Endothelial cell of umbilical vein (primary cell): ENCODE data around the gene MTF1. TPM values are rescaled to one million over a fixed set of nuclear protein-coding genes. Genes with fewer than 3 reads are reported as not detected.

Experiments used
- BruUV-seq: library from RNA; stranded (reverse); fragments of 400-500 nt; replicated peaks from 2 replicates; lab custom pipeline; 2021; lab: Mats Ljungman, UMichigan
- CTCF ChIA-PET: fragments of 300-600, 350-600 bp; sonication (Branson Sonifier 250); formaldehyde crosslinking; loops from one replicate; lab custom pipeline; 2021; ENCODE audit warnings: antibody characterized with exemption, inconsistent platforms; lab: Charles Lee
- POLR2A ChIA-PET: fragments of 300-600, 350-600 bp; sonication (Branson Sonifier 250); formaldehyde crosslinking; loops from one replicate; lab custom pipeline; 2021; ENCODE audit warnings: antibody characterized with exemption, inconsistent platforms; lab: Charles Lee
- DNase-seq: peaks from one replicate; pipeline ENCODE4 v3.0.0-alpha.2; 2011; ENCODE audit warnings: low read depth, low spot score
- FAIRE-seq: peaks from 2 replicates; lab custom pipeline; 2011; peaks lifted over from hg19 to GRCh38; lab: Jason Lieb, UNC
- H2AFZ ChIP-seq: 2 replicates; pipeline ENCODE4 v1.6.0; 2012; ENCODE audit warnings: low read depth, low read length, control low read depth, inconsistent platforms
- H3K27ac ChIP-seq: 2 replicates; pipeline ENCODE4 v1.5.1; 2011; ENCODE audit warnings: low read depth, mild to moderate bottlenecking, control low read depth, low read length, moderate library complexity; ENCODE audit not compliant: insufficient read depth
- H3K27me3 ChIP-seq, 2 experiments: 2 replicates each; pipeline versions ENCODE4 v1.6.0 to v1.6.1; 2011; ENCODE audit warnings: low read length in 2 of 2, mixed read lengths in 1 of 2; ENCODE audit not compliant: control insufficient read depth in 2 of 2, insufficient read depth in 2 of 2
- H3K36me3 ChIP-seq, 2 experiments: 2 replicates in 1 of 2; 3 replicates in 1 of 2; pipeline ENCODE4 v1.5.1; 2011; ENCODE audit warnings: low read length in 2 of 2, mild to moderate bottlenecking in 1 of 2, moderate library complexity in 1 of 2; ENCODE audit not compliant: control insufficient read depth in 2 of 2, insufficient read depth in 2 of 2; ENCODE audit errors: extremely low read depth in 1 of 2
- H3K4me1 ChIP-seq: 3 replicates; pipeline ENCODE4 v1.5.1; 2011; ENCODE audit warnings: mild to moderate bottlenecking, low read length; ENCODE audit not compliant: control insufficient read depth, insufficient read depth; ENCODE audit errors: extremely low read depth
- H3K4me2 ChIP-seq: 2 replicates; pipeline ENCODE4 v1.6.1; 2011; ENCODE audit warnings: low read length, control low read depth, mixed read lengths; ENCODE audit not compliant: insufficient read depth
- H3K4me3 ChIP-seq, 3 experiments: fragments of 200-600 bp in 1 of 3; sonication (generic), shearing (Covaris generic) in 1 of 3; replicated peaks in 1 of 3; 2 replicates each; pipeline ENCODE4 v1.5.1; 2011 to 2016; ENCODE audit warnings: control low read depth in 3 of 3, low read length in 3 of 3, mild to moderate bottlenecking in 2 of 3, inconsistent platforms in 1 of 3, low read depth in 1 of 3, moderate library complexity in 1 of 3; ENCODE audit not compliant: insufficient read depth in 1 of 3
- H3K79me2 ChIP-seq: 2 replicates; pipeline ENCODE4 v1.6.0; 2012; ENCODE audit warnings: low read length, inconsistent platforms; ENCODE audit not compliant: control insufficient read depth, insufficient read depth
- H3K9ac ChIP-seq: replicated peaks from 2 replicates; pipeline ENCODE3; 2011; ENCODE audit warnings: low read length, control low read depth; ENCODE audit not compliant: insufficient read depth; ENCODE audit errors: extremely low read depth
- H3K9me1 ChIP-seq: replicated peaks from 3 replicates; pipeline ENCODE4 v1.6.0; 2011; ENCODE audit warnings: mild to moderate bottlenecking, low read length; ENCODE audit not compliant: control insufficient read depth, insufficient read depth; ENCODE audit errors: extremely low read depth
- H3K9me3 ChIP-seq: replicated peaks from 2 replicates; pipeline ENCODE4 v1.5.1; 2012; ENCODE audit warnings: low read length, inconsistent platforms; ENCODE audit not compliant: control insufficient read depth, insufficient read depth
- H4K20me1 ChIP-seq: replicated peaks from 2 replicates; pipeline ENCODE3; 2011; ENCODE audit warnings: mild to moderate bottlenecking, low read length; ENCODE audit not compliant: control insufficient read depth, insufficient read depth; ENCODE audit errors: extremely low read depth
- CTCF ChIP-seq, 2 donors: IDR thresholded peaks; 1 replicate in 1 of 2; 2 replicates in 1 of 2; pipeline ENCODE4 v1.5.1; 2011; ENCODE audit warnings: low read length in 2 of 2, mild to moderate bottlenecking in 2 of 2, moderate library complexity in 2 of 2, control low read depth in 1 of 2, inconsistent platforms in 1 of 2, low read depth in 1 of 2; ENCODE audit not compliant: insufficient read depth in 1 of 2; ENCODE audit errors: extremely low read depth in 1 of 2
- JUN ChIP-seq: IDR thresholded peaks from 2 replicates; pipeline ENCODE4 v1.6.1; 2011; ENCODE audit warnings: borderline replicate concordance, low read depth; ENCODE audit not compliant: insufficient read length, insufficient read depth
- MAX ChIP-seq: IDR thresholded peaks from 2 replicates; pipeline ENCODE4 v1.6.1; 2011; ENCODE audit not compliant: insufficient read depth, insufficient read length
- MYC ChIP-seq: IDR thresholded peaks from one replicate; pipeline ENCODE4 v1.6.1; 2011; ENCODE audit warnings: mild to moderate bottlenecking, low read depth, low read length
- POLR2A ChIP-seq: IDR thresholded peaks from 2 replicates; pipeline ENCODE4 v1.6.1; 2012; ENCODE audit warnings: low read depth, mild to moderate bottlenecking, control low read depth, low read length
- POLR2AphosphoS5 ChIP-seq: IDR thresholded peaks from 2 replicates; pipeline ENCODE4 v1.6.1; 2012; ENCODE audit warnings: low read depth, mild to moderate bottlenecking, control low read depth, low read length, moderate library complexity; ENCODE audit not compliant: insufficient read depth
- dilution Hi-C: fragments of 300-500 bp; cut with MboI; formaldehyde crosslinking; loops from one replicate; pipeline ENCODE4 v1.15.0; 2019; ENCODE audit warnings: low sequenced_read_pairs; ENCODE audit not compliant: extremely low pct_ligation_motif_present
- intact Hi-C: fragments of 100-400 bp; cut with micrococcal nuclease; formaldehyde crosslinking; loops from one replicate; pipeline ENCODE4 v1.10.0; 2022
- polyA plus RNA-seq, 4 experiments: library from polyadenylated mRNA; depleted of rRNA in 3 of 4; stranded (reverse) in 3 of 4; unstranded in 1 of 4; fragments of >200 nt; gene quantifications; 2 replicates each; pipeline versions ENCODE4 v1.2.1 to v1.2.3, GENCODE V29; 2011 to 2012; ENCODE audit warnings: missing spikeins in 1 of 4
- total RNA-seq: library from RNA; stranded (reverse); gene quantifications from 2 replicates; pipeline ENCODE4 v1.2.3, GENCODE V29; 2021

Gene MTF1
- total and polyA plus RNA-seq, 2 donors (not counting 3 experiments of a cell fraction or from before 2014, with no cell fraction given): 4.9 to 18.5 TPM

GRCh38 chr1:37813529-37814145 lies 45.8 kb downstream of the MTF1 start:
- no TSS peak for BruUV-seq
- dilution Hi-C loops: no loop called here
- H3K27me3 ChIP-seq: no peaks in the 10 kb centered on the region
- DNase-seq (no peak), FAIRE-seq (no peak)
- CTCF ChIA-PET: no interaction called here
- no peak overlapping the region for H3K4me3 ChIP-seq
- POLR2A ChIA-PET: no interaction called here
- H3K9ac ChIP-seq: no peak overlapping the region
- peaks cover 5% of the 10 kb centered on the region for H3K4me1 ChIP-seq
- H3K27ac ChIP-seq: no peak overlapping the region
- H4K20me1 ChIP-seq: no peaks in the 10 kb centered on the region
- TF ChIP-seq MYC (no peak), JUN (no peak), CTCF (IDR thresholded peaks at IDR 0.05; ENCODE audit: extremely low read depth in 1 of 2, insufficient read depth in 1 of 2, low read depth in 1 of 2, low read length in 2 of 2) (no peak)
- intact Hi-C loops: no loop called here
- H3K4me2 ChIP-seq: no peak overlapping the region
- no peaks in the 10 kb centered on the region for H3K9me1 ChIP-seq
- no peaks in the 10 kb centered on the region for H3K9me3 ChIP-seq
- H3K36me3 ChIP-seq: peaks cover 0 to 17% of the 10 kb centered on the region in 2 experiments
- H3K79me2 ChIP-seq: peaks cover 3% of the 10 kb centered on the region
- H2AFZ ChIP-seq: no peak overlapping the region

GRCh38 chr1:37811027-37811655 lies 48.3 kb downstream of the MTF1 start:
- dilution Hi-C loops: no loop called here
- H4K20me1 ChIP-seq: no peaks in the 10 kb centered on the region

More at GRCh38 chr1:37811027-37811655, 48.3 kb downstream of the MTF1 start:
- ChIA-PET CTCF (interaction anchor here (0.9 kb wide), 1 partner anchor 48 kb away, joined by 5 read pairs; the partner anchor contains the start of gene MTF1), POLR2A (no interaction called here)
- FAIRE-seq (peak; percentile 95), DNase-seq (peak; percentile 79)
- no TSS peak for BruUV-seq
- Histone ChIP-seq H3K4me1 (peaks cover 13% of the 10 kb centered on the region), H2AFZ (no peak overlapping the region), H3K79me2 (peaks cover 17% of the 10 kb centered on the region), H3K27ac (no peak overlapping the region), H3K9ac (no peak overlapping the region), H3K36me3 (peaks cover 2 to 18% of the 10 kb centered on the region in 2 experiments), H3K27me3 (no peaks in the 10 kb centered on the region), H3K4me3 (no peak overlapping the region), H3K9me1 (no peaks in the 10 kb centered on the region), H3K9me3 (no peaks in the 10 kb centered on the region), H3K4me2 (no peak overlapping the region)
- TF ChIP-seq POLR2AphosphoS5 (peak; percentile 26), MAX (no peak), CTCF (IDR thresholded peaks at IDR 0.05; ENCODE audit: extremely low read depth in 1 of 2, insufficient read depth in 1 of 2, low read depth in 1 of 2, low read length in 2 of 2) (peak; percentile 92 to 97), POLR2A (no peak)
- intact Hi-C loops: loop anchor here (1.0 kb wide), 1 partner anchor 49 kb away; no protein-coding TSS in a partner anchor
